ENCODE results near the gene KRT76.
"Not testable (repeated sequence)": the region's sequence is repeated elsewhere in the genome, so short reads cannot be mapped to it uniquely, and the experiment has no call there.

Gene KRT76

GRCh38 chr12:52797529-52797894, 20.4 kb upstream of the KRT76 start:
- no peak for DNase-seq (ENCODE audit: low read depth in 2 of 2)

- DNase-seq (ENCODE audit: low read depth in 2 of 2), result no peak
These were observed 19.8 kb upstream of the KRT76 start for GRCh38 chr12:52796839-52797528.

DNA sequence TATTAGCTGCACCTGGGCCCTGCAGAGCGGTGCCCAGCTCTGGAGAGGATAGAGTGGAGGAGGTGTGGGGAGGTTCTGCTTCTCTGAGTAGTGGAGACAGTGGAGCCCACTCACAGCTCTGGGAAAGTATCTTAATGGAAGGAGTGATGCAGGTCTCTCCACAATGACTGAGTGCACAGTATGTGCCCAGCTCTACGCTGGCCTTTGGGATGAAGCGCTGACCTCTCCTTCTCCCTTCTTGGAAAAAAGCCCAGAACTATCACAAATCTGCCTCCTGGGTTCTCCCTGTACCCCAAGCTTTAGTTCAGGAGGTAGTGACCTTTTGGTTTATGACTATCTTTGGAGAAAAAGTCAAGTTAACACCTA, 19.3 kb upstream of the KRT76 start:
- DNase-seq (ENCODE audit: low read depth in 2 of 2), result no peak

GRCh38 chr12:52795694-52796428, 18.7 kb upstream of the KRT76 start, which contains the start of gene KRT3:
Gene KRT3 (minus strand): TSS chr12:52796117. CDS start chr12:52796042, 75 bp downstream.
- DNase-seq (ENCODE audit: low read depth in 2 of 2), result no peak

DNA sequence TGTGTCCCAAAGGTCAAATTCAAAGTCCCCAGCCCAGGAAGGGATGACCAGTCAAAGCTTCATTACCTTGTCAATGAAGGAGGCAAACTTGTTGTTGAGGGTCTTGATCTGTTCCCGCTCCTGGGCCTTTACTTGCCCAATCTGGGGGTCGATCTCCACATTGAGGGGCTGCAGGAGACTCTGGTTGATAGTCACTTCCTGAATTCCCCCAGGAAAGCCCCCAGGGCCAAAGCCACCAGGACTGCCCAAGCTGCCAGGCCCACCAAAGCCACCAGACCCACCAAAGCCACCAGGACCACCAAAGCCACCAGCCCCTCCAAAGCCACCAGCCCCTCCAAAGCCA, 18.2 kb upstream of the KRT76 start:
- DNase-seq (ENCODE audit: low read depth in 2 of 2), result not testable (repeated sequence)

DNA sequence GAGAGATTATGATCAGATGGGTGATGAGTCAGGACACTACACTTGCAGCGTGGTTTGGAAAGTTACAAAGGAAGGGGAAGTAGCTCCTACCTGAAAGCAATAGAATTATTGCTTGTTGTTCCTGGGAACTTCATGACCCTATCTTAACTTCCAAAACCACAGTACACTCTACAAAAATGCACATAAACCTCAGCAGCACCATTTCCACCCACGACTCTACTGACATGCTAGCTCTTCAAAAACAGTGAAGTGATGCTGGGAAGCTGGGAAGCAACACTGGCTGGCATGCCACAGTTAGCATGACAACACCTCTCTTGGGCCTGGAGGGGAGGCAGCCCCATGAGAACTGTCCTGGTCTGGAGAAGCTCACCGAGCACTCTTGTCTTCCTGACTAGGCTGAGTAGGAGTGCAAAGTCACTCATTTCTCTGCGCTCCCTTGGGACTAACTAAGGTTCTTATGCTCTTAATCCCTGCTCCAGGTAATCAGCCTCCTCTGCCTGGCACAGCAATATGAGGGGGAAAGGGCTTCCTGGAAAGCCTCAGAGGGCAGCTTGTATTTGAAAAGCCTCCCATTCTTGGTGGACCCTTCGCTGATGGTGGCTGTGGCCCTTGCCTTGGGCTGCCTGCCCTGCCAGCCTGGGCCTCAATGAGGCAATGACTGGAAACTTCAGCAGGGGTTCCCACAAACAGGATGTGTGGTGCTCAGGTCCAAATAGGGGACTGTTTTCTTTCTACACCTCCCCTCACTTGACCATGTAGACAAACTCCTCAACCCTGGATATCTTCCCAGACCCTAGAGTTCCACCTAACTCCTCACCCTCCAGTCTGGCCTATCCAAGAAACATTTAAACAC, 17.6 kb upstream of the KRT76 start:
- DNase-seq (ENCODE audit: low read depth in 2 of 2), result no peak

DNA sequence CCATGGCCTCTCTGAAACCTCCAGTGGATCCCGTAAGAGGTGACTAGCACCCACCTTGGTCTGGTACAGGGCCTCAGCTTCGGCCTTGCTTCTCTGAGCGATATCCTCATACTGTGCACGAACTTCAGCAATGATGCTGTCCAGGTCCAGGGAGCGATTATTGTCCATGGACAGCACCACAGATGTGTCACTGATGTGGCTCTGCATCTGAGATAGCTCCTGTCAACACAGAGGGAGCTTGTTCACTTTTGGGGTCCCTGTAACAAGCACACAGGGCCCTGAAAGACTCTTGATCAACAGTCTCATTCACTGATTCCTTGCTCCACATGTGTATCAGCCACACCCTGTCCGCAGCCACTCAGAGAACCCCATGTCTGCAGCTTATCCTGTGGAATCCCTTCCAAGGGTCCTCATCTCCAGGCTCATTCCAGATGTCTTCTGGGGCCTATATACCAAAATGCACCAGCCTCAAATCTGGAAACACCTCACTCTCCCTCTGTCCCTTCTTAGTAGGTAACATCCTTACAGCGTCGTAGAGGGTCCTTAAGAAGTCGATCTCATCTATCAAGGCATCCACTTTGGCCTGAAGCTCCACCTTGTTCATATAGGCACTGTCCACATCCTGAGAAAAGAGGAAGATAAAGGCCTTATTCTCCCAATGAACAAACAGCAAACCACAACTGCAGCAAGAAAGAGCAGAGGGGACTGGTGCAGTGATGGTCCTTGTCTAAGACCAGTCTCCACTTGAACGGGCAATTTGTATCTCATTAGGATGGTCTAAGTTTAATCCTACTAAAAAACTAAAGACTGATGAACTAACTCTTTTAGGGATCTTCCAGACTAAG, 15.3 kb upstream of the KRT76 start:
- no peak for DNase-seq (ENCODE audit: low read depth in 2 of 2)

- DNase-seq (ENCODE audit: low read depth in 2 of 2), result no peak
These were observed 14.4 kb upstream of the KRT76 start for GRCh38 chr12:52791271-52792184.

DNA sequence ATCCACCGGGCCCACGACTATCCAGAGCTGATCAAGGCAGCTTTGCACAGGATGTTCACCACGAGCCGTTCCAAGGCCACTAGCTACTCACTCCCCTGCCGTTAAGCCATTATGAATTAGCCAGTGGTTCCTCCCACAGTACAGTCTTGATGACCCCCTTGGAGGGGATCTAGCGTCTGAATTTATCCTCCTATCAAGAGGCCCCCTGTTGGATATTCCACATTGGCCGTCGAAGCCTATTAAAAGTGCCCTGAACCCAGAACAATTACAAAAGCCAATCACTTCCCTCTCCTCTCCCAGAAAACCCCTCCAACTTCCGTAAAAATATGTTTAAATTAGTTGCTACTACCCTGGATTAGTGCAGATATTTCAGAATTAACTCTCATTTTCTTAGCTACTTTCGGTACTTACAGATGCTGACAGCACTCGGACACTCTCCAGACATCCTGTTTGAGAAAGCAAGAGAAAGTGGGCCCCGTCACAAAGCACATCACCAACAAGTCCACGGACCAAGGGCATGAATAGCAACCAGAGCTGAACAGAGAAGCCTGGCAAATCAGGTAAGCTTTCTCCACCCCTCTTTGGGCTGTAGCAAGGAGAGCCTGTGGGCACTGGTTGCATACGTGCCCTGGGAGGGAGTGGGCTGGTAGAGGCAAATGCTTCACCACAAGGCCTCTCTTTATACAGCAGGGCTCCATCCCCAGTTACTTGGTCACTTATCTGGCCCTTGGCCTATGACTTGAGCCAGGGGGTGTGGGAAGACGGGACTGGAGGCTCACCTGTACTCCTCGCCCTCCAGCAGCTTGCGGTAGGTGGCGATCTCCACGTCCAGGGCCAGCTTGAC, 13.5 kb upstream of the KRT76 start:
- no peak for DNase-seq (ENCODE audit: low read depth in 2 of 2)

GRCh38 chr12:52789637-52790426, 12.7 kb upstream of the KRT76 start:
- no peak for DNase-seq (ENCODE audit: low read depth in 2 of 2)

DNA sequence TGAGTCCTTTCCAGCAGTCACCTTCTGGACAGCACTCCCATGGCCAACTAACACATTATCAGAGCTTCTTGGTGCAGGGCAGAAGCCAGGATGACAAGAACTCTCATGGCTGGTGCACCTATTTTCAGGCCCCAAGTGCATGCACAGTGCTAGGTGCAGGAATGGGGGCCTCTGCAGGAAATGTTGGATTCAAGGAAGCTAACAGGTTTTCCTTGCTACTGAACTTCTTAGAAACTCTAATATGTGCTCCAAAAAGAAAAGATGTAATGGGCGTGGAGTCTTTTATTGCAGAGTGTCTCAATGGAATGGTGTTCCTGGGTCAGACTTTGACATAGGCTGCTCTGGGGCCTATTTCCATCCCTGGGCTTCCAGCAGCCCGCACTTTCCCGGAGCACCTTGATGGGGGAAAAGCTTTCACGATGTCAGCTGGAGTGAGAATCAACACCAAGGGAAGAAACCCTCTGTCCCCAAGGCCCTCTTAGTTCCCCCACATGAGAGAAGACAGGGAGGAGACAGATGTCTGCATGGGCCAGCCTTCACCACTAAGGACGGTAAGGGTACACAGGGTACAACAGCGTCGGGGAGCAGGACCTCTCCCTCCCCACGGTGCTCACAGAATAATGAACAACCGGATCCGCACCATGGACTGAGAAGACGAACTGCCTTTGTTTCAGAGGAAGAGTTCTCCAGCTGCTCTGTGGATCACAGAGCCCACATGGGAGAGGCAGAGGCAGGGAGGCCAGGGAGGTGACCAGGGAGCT, 11.9 kb upstream of the KRT76 start:
- DNase-seq (ENCODE audit: low read depth in 2 of 2), result no peak

DNA sequence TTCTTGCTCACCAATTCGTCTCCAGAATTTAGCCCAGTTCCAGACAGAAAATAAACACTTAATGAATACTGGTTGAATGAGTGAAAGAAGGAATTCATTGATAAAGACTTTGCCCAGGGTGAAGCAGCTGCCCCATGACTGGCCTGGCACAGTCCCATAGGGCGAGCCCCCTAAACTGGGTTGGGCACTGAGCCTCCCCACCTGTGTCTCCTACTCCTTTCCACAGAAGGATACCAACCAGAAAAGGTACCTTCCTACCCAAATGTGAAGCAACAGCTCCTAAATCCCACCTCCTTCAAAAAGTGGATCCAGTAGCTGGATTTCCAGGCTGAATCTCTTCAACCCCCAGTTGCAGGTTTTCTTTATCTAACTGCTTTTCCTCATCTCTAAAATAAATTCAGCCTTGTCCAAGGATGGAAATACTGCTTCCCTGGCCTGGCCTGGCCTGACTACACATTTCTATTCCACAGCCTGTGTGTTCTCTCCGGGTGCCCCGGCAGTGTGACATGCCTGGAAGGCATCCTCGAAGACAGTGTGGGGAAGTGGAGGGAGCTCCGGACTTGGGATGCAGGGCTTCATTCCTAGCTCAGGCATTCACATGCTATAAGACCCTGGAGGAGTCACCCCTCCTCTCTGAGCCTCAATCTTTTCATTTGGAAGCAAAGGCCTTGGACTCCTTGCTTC, 11.2 kb upstream of the KRT76 start:
- no peak for DNase-seq (ENCODE audit: low read depth in 2 of 2)

DNA sequence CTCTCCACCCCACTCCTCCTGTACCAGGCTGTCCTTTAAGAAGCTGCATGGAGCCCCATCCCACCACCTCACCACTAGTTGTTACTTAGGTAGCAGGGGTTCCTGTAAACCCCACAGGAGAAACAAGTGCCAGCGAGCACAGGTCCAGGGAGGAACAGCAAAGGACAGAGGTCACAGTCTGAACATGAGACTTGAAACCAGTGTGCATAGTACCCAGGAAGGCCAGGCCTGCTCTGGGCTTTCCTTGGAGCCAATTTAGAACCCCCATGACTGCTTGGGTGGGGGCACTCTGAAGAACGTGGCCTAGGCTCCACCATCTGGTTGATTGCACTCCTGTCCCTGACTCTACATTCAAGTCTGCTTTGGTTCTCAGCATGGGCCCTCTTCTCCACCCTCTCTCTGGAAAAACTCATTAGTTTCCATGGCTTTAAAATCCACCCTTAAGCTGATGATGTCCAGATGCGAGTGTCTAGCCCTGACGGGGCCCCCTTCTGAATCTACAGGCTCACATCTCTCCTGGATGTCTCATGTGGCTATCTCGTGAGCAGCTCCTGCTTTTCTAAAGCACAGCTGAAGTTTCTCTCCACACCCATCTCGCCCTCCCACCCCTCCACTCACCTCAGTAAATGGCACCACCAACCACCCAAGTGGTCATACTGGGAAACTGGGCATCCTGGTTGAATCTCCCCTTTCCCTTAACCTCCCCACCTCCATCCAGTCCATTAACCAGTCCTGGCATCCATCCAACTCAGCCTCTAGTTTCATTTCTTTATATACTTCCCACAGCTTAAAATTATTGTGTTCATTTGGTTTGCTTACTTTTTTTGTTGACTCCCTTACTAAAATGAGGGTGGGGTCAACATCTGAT, 10.4 kb upstream of the KRT76 start:
- no peak for DNase-seq (ENCODE audit: low read depth in 2 of 2)

- DNase-seq (ENCODE audit: low read depth in 2 of 2), result no peak
These were observed 7.8 kb upstream of the KRT76 start for GRCh38 chr12:52784909-52785308.

DNA sequence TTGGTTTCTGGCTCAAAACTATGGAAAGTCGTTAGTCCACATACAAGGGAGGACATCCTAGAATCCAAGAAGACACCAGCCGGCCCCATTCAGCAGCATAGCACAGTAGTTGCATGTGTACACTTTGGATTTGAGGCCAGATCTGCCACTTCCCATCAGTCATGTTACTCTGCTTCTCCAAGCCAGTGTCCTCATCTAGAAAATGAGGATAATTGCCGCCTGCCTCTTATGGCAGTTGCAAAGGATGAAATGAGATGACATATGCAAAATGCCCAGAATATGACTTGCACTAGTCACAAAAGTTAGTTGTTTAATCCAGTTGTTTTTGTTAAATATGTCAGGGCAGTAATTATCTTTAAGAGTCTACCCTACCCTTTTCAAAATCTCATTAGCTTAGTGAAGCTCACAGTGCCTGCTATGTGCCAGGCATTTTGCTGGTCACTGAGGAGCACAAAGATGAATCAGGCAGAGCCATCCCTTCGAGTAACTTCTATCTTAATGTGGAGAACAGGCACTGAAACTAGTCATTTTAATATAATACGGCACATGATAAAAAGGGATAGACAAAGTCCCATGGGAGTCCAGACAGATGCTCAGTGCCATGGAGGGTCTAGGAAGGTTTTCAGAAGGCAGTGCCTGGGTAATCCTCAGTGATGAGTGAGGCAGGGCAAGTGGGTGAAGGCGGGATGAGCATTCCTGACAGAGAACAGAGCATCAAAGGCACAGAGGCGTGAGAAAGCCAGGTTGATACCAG, 6.6 kb upstream of the KRT76 start:
- DNase-seq (ENCODE audit: low read depth in 2 of 2), result no peak

GRCh38 chr12:52782502-52782901, 5.4 kb upstream of the KRT76 start:
- no peak for DNase-seq (ENCODE audit: low read depth in 2 of 2)

All from stimulated activated CD8-positive, alpha-beta memory T cell treated with anti-CD3 and anti-CD28 coated beads, Interleukin-7, amount 100 ng/mL, for 1 hour (primary cell).